Endothelial cell of umbilical vein (primary cell): ENCODE measurements around the gene C3orf80. TPM values are rescaled to one million over a fixed set of nuclear protein-coding genes. Genes with fewer than 3 reads are reported as not detected.

Experiments
- BruUV-seq: library from RNA; stranded (reverse); fragments of 400-500 nt; replicated peaks from 2 replicates; lab custom pipeline; 2021; lab: Mats Ljungman, UMichigan
- CTCF ChIA-PET: fragments of 300-600, 350-600 bp; sonication (Branson Sonifier 250); formaldehyde crosslinking; loops from one replicate; lab custom pipeline; 2021; ENCODE audit warnings: antibody characterized with exemption, inconsistent platforms; lab: Charles Lee
- POLR2A ChIA-PET: fragments of 300-600, 350-600 bp; sonication (Branson Sonifier 250); formaldehyde crosslinking; loops from one replicate; lab custom pipeline; 2021; ENCODE audit warnings: antibody characterized with exemption, inconsistent platforms; lab: Charles Lee
- DNase-seq: peaks from one replicate; pipeline ENCODE4 v3.0.0-alpha.2; 2011; ENCODE audit warnings: low read depth, low spot score
- FAIRE-seq: peaks from 2 replicates; lab custom pipeline; 2011; peaks lifted over from hg19 to GRCh38; lab: Jason Lieb, UNC
- H2AFZ ChIP-seq: 2 replicates; pipeline ENCODE4 v1.6.0; 2012; ENCODE audit warnings: low read depth, low read length, control low read depth, inconsistent platforms
- H3K27ac ChIP-seq: 2 replicates; pipeline ENCODE4 v1.5.1; 2011; ENCODE audit warnings: low read depth, mild to moderate bottlenecking, control low read depth, low read length, moderate library complexity; ENCODE audit not compliant: insufficient read depth
- H3K27me3 ChIP-seq, 2 experiments: 2 replicates each; pipeline versions ENCODE4 v1.6.0 to v1.6.1; 2011; ENCODE audit warnings: low read length in 2 of 2, mixed read lengths in 1 of 2; ENCODE audit not compliant: control insufficient read depth in 2 of 2, insufficient read depth in 2 of 2
- H3K36me3 ChIP-seq, 2 experiments: 2 replicates in 1 of 2; 3 replicates in 1 of 2; pipeline ENCODE4 v1.5.1; 2011; ENCODE audit warnings: low read length in 2 of 2, mild to moderate bottlenecking in 1 of 2, moderate library complexity in 1 of 2; ENCODE audit not compliant: control insufficient read depth in 2 of 2, insufficient read depth in 2 of 2; ENCODE audit errors: extremely low read depth in 1 of 2
- H3K4me1 ChIP-seq: 3 replicates; pipeline ENCODE4 v1.5.1; 2011; ENCODE audit warnings: mild to moderate bottlenecking, low read length; ENCODE audit not compliant: control insufficient read depth, insufficient read depth; ENCODE audit errors: extremely low read depth
- H3K4me2 ChIP-seq: 2 replicates; pipeline ENCODE4 v1.6.1; 2011; ENCODE audit warnings: low read length, control low read depth, mixed read lengths; ENCODE audit not compliant: insufficient read depth
- H3K4me3 ChIP-seq, 3 experiments: fragments of 200-600 bp in 1 of 3; sonication (generic), shearing (Covaris generic) in 1 of 3; replicated peaks in 1 of 3; 2 replicates each; pipeline ENCODE4 v1.5.1; 2011 to 2016; ENCODE audit warnings: control low read depth in 3 of 3, low read length in 3 of 3, mild to moderate bottlenecking in 2 of 3, inconsistent platforms in 1 of 3, low read depth in 1 of 3, moderate library complexity in 1 of 3; ENCODE audit not compliant: insufficient read depth in 1 of 3
- H3K79me2 ChIP-seq: 2 replicates; pipeline ENCODE4 v1.6.0; 2012; ENCODE audit warnings: low read length, inconsistent platforms; ENCODE audit not compliant: control insufficient read depth, insufficient read depth
- H3K9ac ChIP-seq: replicated peaks from 2 replicates; pipeline ENCODE3; 2011; ENCODE audit warnings: low read length, control low read depth; ENCODE audit not compliant: insufficient read depth; ENCODE audit errors: extremely low read depth
- H3K9me1 ChIP-seq: replicated peaks from 3 replicates; pipeline ENCODE4 v1.6.0; 2011; ENCODE audit warnings: mild to moderate bottlenecking, low read length; ENCODE audit not compliant: control insufficient read depth, insufficient read depth; ENCODE audit errors: extremely low read depth
- H3K9me3 ChIP-seq: replicated peaks from 2 replicates; pipeline ENCODE4 v1.5.1; 2012; ENCODE audit warnings: low read length, inconsistent platforms; ENCODE audit not compliant: control insufficient read depth, insufficient read depth
- H4K20me1 ChIP-seq: replicated peaks from 2 replicates; pipeline ENCODE3; 2011; ENCODE audit warnings: mild to moderate bottlenecking, low read length; ENCODE audit not compliant: control insufficient read depth, insufficient read depth; ENCODE audit errors: extremely low read depth
- EZH2 ChIP-seq: IDR thresholded peaks from 2 replicates; pipeline ENCODE4 v1.6.1; 2012; ENCODE audit warnings: borderline replicate concordance, low read depth, mild to moderate bottlenecking, moderate library complexity, low read length, inconsistent platforms; ENCODE audit not compliant: severe bottlenecking
- FOS ChIP-seq: IDR thresholded peaks from 2 replicates; pipeline ENCODE4 v1.6.1; 2011; ENCODE audit warnings: mild to moderate bottlenecking, low read length, moderate library complexity, borderline replicate concordance; ENCODE audit not compliant: insufficient read depth
- GATA2 ChIP-seq: IDR thresholded peaks from 2 replicates; pipeline ENCODE4 v1.7.0; 2011; ENCODE audit warnings: low read depth, mild to moderate bottlenecking, moderate library complexity, mixed read lengths, low read length; ENCODE audit not compliant: insufficient read length, insufficient read depth
- JUN ChIP-seq: IDR thresholded peaks from 2 replicates; pipeline ENCODE4 v1.6.1; 2011; ENCODE audit warnings: borderline replicate concordance, low read depth; ENCODE audit not compliant: insufficient read length, insufficient read depth
- MYC ChIP-seq: IDR thresholded peaks from one replicate; pipeline ENCODE4 v1.6.1; 2011; ENCODE audit warnings: mild to moderate bottlenecking, low read depth, low read length
- POLR2A ChIP-seq: IDR thresholded peaks from 2 replicates; pipeline ENCODE4 v1.6.1; 2012; ENCODE audit warnings: low read depth, mild to moderate bottlenecking, control low read depth, low read length
- POLR2AphosphoS5 ChIP-seq: IDR thresholded peaks from 2 replicates; pipeline ENCODE4 v1.6.1; 2012; ENCODE audit warnings: low read depth, mild to moderate bottlenecking, control low read depth, low read length, moderate library complexity; ENCODE audit not compliant: insufficient read depth
- dilution Hi-C: fragments of 300-500 bp; cut with MboI; formaldehyde crosslinking; loops from one replicate; pipeline ENCODE4 v1.15.0; 2019; ENCODE audit warnings: low sequenced_read_pairs; ENCODE audit not compliant: extremely low pct_ligation_motif_present
- intact Hi-C: fragments of 100-400 bp; cut with micrococcal nuclease; formaldehyde crosslinking; loops from one replicate; pipeline ENCODE4 v1.10.0; 2022
- polyA plus RNA-seq, 4 experiments: library from polyadenylated mRNA; depleted of rRNA in 3 of 4; stranded (reverse) in 3 of 4; unstranded in 1 of 4; fragments of >200 nt; gene quantifications; 2 replicates each; pipeline versions ENCODE4 v1.2.1 to v1.2.3, GENCODE V29; 2011 to 2012; ENCODE audit warnings: missing spikeins in 1 of 4
- total RNA-seq: library from RNA; stranded (reverse); gene quantifications from 2 replicates; pipeline ENCODE4 v1.2.3, GENCODE V29; 2021
- TF ChIP-seq, protein P1 (sequence below): IDR thresholded peaks from 2 replicates; pipeline ENCODE4 v1.6.1; 2011; ENCODE audit not compliant: insufficient read depth, insufficient read length
- TF ChIP-seq, protein P2 (sequence below), 2 donors: IDR thresholded peaks; 1 replicate in 1 of 2; 2 replicates in 1 of 2; pipeline ENCODE4 v1.5.1; 2011; ENCODE audit warnings: low read length in 2 of 2, mild to moderate bottlenecking in 2 of 2, moderate library complexity in 2 of 2, control low read depth in 1 of 2, inconsistent platforms in 1 of 2, low read depth in 1 of 2; ENCODE audit not compliant: insufficient read depth in 1 of 2; ENCODE audit errors: extremely low read depth in 1 of 2

The C3orf80 gene
- total and polyA plus RNA-seq, 2 donors (not counting 3 experiments of a cell fraction or from before 2014, with no cell fraction given), result 0.04 TPM; not detected in 1

DNA sequence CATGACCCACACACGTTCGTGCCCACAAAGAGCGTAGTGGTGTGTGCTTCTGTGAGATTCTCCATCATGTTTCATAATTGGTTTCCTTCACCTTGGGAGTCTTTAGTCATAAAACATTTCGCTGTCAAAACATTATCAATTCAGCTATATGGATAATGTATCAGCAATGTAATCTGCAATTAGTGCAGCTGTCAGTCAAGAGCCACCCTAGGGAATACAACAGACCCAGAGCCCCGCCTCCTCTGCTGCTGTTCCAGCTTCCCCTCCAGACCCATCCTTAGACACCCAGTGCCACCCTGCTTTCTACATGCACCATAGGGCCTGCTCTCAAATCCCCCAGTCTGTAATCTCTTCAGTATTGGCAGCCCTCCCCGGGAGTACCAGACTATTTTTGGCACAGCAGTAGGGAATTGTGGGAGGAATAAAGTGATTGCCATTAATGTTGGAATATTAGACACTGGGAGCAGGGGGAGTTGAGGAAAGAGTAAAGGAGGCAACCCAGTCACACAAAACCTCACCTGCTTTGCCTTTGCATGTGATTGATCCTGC lies 31.5 kb upstream of the C3orf80 start:
- dilution Hi-C loops, result no loop called here
- FAIRE-seq, result no peak
- no TSS peak for BruUV-seq

More for the DNA sequence above, 31.5 kb upstream of the C3orf80 start:
- CTCF ChIA-PET, result no interaction called here
- Histone ChIP-seq H2AFZ (no peak overlapping the region), H3K27ac (no peak overlapping the region), H3K4me3 (no peak overlapping the region), H3K4me2 (no peak overlapping the region), H3K79me2 (no peaks in the 10 kb centered on the region), H3K27me3 (peaks cover 0 to 4% of the 10 kb centered on the region in 2 experiments), H3K36me3 (no peaks in the 10 kb centered on the region), H4K20me1 (no peaks in the 10 kb centered on the region), H3K9me3 (no peaks in the 10 kb centered on the region), H3K9ac (no peak overlapping the region), H3K9me1 (no peaks in the 10 kb centered on the region), H3K4me1 (no peaks in the 10 kb centered on the region)
- POLR2A ChIA-PET, result no interaction called here
- no peak for DNase-seq
- intact Hi-C loops, result no loop called here
- TF ChIP-seq, protein P1, sequence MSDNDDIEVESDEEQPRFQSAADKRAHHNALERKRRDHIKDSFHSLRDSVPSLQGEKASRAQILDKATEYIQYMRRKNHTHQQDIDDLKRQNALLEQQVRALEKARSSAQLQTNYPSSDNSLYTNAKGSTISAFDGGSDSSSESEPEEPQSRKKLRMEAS, result no peak
- no peak for TF ChIP-seq JUN
- TF ChIP-seq EZH2, result no peak
- TF ChIP-seq MYC, result no peak
- TF ChIP-seq, protein P2, sequence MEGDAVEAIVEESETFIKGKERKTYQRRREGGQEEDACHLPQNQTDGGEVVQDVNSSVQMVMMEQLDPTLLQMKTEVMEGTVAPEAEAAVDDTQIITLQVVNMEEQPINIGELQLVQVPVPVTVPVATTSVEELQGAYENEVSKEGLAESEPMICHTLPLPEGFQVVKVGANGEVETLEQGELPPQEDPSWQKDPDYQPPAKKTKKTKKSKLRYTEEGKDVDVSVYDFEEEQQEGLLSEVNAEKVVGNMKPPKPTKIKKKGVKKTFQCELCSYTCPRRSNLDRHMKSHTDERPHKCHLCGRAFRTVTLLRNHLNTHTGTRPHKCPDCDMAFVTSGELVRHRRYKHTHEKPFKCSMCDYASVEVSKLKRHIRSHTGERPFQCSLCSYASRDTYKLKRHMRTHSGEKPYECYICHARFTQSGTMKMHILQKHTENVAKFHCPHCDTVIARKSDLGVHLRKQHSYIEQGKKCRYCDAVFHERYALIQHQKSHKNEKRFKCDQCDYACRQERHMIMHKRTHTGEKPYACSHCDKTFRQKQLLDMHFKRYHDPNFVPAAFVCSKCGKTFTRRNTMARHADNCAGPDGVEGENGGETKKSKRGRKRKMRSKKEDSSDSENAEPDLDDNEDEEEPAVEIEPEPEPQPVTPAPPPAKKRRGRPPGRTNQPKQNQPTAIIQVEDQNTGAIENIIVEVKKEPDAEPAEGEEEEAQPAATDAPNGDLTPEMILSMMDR (IDR thresholded peaks at IDR 0.05; ENCODE audit: extremely low read depth in 1 of 2, insufficient read depth in 1 of 2, low read depth in 1 of 2, low read length in 2 of 2), result no peak
- TF ChIP-seq GATA2, result no peak
- TF ChIP-seq POLR2A, result no peak
- TF ChIP-seq FOS, result no peak
- no peak for TF ChIP-seq POLR2AphosphoS5
